Neural cell (in vitro differentiated cells): ENCODE results near the gene BAAT. TPM values are rescaled to one million over a fixed set of nuclear protein-coding genes. Genes with fewer than 3 reads are reported as not detected.

ENCODE experiments used
- H2AFZ ChIP-seq: fragments of 200-600, 300-800 bp; sonication (generic), shearing (Covaris generic); 2 replicates; pipeline ENCODE4 v1.6.0; 2014; ENCODE audit warnings: low read depth, mild to moderate bottlenecking, antibody characterized with exemption, low read length, moderate library complexity
- H3F3A ChIP-seq: fragments of 200-600 bp; shearing (Covaris generic); 2 replicates; pipeline ENCODE4 v1.6.1; 2016; ENCODE audit warnings: mild to moderate bottlenecking, moderate library complexity, mixed read lengths, antibody characterized with exemption, low read length; ENCODE audit not compliant: insufficient read depth, poor library complexity, severe bottlenecking
- H3K27ac ChIP-seq: fragments of 200-600, 300-800 bp; sonication (generic), shearing (Covaris generic); 2 replicates; pipeline ENCODE4 v1.5.1; 2014; ENCODE audit warnings: mild to moderate bottlenecking, low read length, moderate library complexity
- H3K27me3 ChIP-seq: fragments of 300-800, 200-600 bp; sonication (generic), shearing (Covaris generic); 2 replicates; pipeline ENCODE4 v1.6.0; 2014; ENCODE audit warnings: mild to moderate bottlenecking, low read depth, low read length, moderate library complexity; ENCODE audit not compliant: insufficient read depth
- H3K36me3 ChIP-seq: fragments of 300-800, 200-600 bp; sonication (generic), shearing (Covaris generic); 2 replicates; pipeline ENCODE4 v1.5.1; 2014; ENCODE audit warnings: mild to moderate bottlenecking, antibody characterized with exemption, low read length, moderate library complexity; ENCODE audit not compliant: insufficient read depth
- H3K4me2 ChIP-seq: fragments of 300-800, 200-600 bp; sonication (generic), shearing (Covaris generic); 2 replicates; pipeline ENCODE4 v1.6.0; 2014; ENCODE audit warnings: mild to moderate bottlenecking, low read length
- H3K4me3 ChIP-seq: fragments of 300-800, 200-600 bp; sonication (generic), shearing (Covaris generic); 2 replicates; pipeline ENCODE4 v1.5.1; 2014; ENCODE audit warnings: mild to moderate bottlenecking, low read length, moderate library complexity
- H3K79me2 ChIP-seq: fragments of 200-600 bp; shearing (Covaris generic); replicated peaks from 2 replicates; pipeline ENCODE4 v1.6.0; 2014; ENCODE audit warnings: mild to moderate bottlenecking, low read length, moderate library complexity; ENCODE audit not compliant: insufficient read depth
- H3K9ac ChIP-seq: fragments of 300-800, 200-600 bp; sonication (generic), shearing (Covaris generic); 2 replicates; pipeline ENCODE4 v1.6.1; 2016; ENCODE audit warnings: mild to moderate bottlenecking, low read length, mixed read lengths
- H3K9me2 ChIP-seq: fragments of 200-600 bp; shearing (Covaris generic); 2 replicates; pipeline ENCODE4 v1.6.1; 2016; ENCODE audit warnings: mild to moderate bottlenecking, low read length, mixed read lengths; ENCODE audit not compliant: insufficient read depth
- H3K9me3 ChIP-seq: fragments of 200-600, 300-800 bp; sonication (generic), shearing (Covaris generic); 2 replicates; pipeline ENCODE4 v1.6.1; 2016; ENCODE audit warnings: mild to moderate bottlenecking, mixed run types, low read length, moderate library complexity, mixed read lengths
- H4K20me1 ChIP-seq: fragments of 200-600 bp; shearing (Covaris generic); 2 replicates; pipeline ENCODE4 v1.6.1; 2016; ENCODE audit warnings: mild to moderate bottlenecking, mixed run types; ENCODE audit not compliant: insufficient read depth
- CTCF ChIP-seq: fragments of 450-650 bp; IDR thresholded peaks from 2 replicates; pipeline ENCODE4 v1.5.1; 2014; ENCODE audit warnings: antibody characterized with exemption, mild to moderate bottlenecking, moderate library complexity; ENCODE audit not compliant: poor library complexity, severe bottlenecking
- EP300 ChIP-seq: fragments of 450-650 bp; conservative IDR thresholded peaks from 2 replicates; pipeline ENCODE4 v1.6.1; 2014; ENCODE audit warnings: antibody characterized with exemption, mild to moderate bottlenecking, moderate library complexity; ENCODE audit not compliant: poor library complexity, severe bottlenecking
- EZH2 ChIP-seq: fragments of 200-600, 300-800 bp; shearing (Covaris generic), sonication (generic); IDR thresholded peaks from 2 replicates; pipeline ENCODE4 v1.6.1; 2014; ENCODE audit warnings: antibody characterized with exemption, low read length, borderline replicate concordance, mild to moderate bottlenecking; ENCODE audit not compliant: insufficient read depth, poor library complexity, severe bottlenecking
- MXI1 ChIP-seq: fragments of 450-650 bp; conservative IDR thresholded peaks from 2 replicates; pipeline ENCODE4 v1.6.1; 2014; ENCODE audit warnings: antibody characterized with exemption, mild to moderate bottlenecking; ENCODE audit not compliant: poor library complexity, severe bottlenecking
- POLR2AphosphoS5 ChIP-seq: IDR thresholded peaks from 2 replicates; pipeline ENCODE4 v1.6.1; 2012
- RAD21 ChIP-seq: fragments of 450-650 bp; conservative IDR thresholded peaks from 2 replicates; pipeline ENCODE4 v1.6.1; 2014; ENCODE audit warnings: antibody characterized with exemption, mild to moderate bottlenecking, moderate library complexity
- REST ChIP-seq: IDR thresholded peaks from 2 replicates; pipeline ENCODE4 v1.6.1; 2012; ENCODE audit warnings: borderline replicate concordance
- SMC3 ChIP-seq: fragments of 450-650 bp; conservative IDR thresholded peaks from 2 replicates; pipeline ENCODE4 v1.6.1; 2014; ENCODE audit warnings: antibody characterized with exemption, mild to moderate bottlenecking, moderate library complexity; ENCODE audit not compliant: poor library complexity
- TAF1 ChIP-seq: IDR thresholded peaks from 2 replicates; pipeline ENCODE4 v1.6.1; 2012; ENCODE audit warnings: low read depth
- polyA plus RNA-seq: library from polyadenylated mRNA; depleted of rRNA; stranded (reverse); fragments of >200 nt; gene quantifications from 2 replicates; pipeline ENCODE4 v1.2.3, GENCODE V29; 2014
- small RNA-seq, 3 experiments: library from RNA; depleted of rRNA; stranded (forward); fragments of <200 nt; gene quantifications; one replicate each; pipeline ENCODE3, GENCODE V24; 2012

The BAAT gene
- polyA plus RNA-seq, 1 donor from 2014 or later: 0.61 TPM

GRCh38 chr9:101311758-101312420 is 72.9 kb downstream of the BAAT start:
- peak; percentile 95 for TF ChIP-seq RAD21
- TF ChIP-seq CTCF: peak; percentile 89
- no peak for TF ChIP-seq EZH2
- peak; percentile 96 for TF ChIP-seq SMC3
- Histone ChIP-seq H3K9me3 (no peaks in the 10 kb centered on the region), H3K27ac (no peak overlapping the region)

GRCh38 chr9:101311191-101311590 is 73.6 kb downstream of the BAAT start:
- Histone ChIP-seq H3K9me3 (no peaks in the 10 kb centered on the region), H2AFZ (no peak overlapping the region), H3K9ac (no peak overlapping the region), H3K36me3 (no peaks in the 10 kb centered on the region), H3K79me2 (no peaks in the 10 kb centered on the region), H3K4me3 (no peak overlapping the region), H3K9me2 (no peaks in the 10 kb centered on the region), H4K20me1 (no peaks in the 10 kb centered on the region), H3K27ac (no peak overlapping the region), H3K4me2 (no peak overlapping the region), H3K27me3 (no peaks in the 10 kb centered on the region), H3F3A (no peaks in the 10 kb centered on the region)
- no peak for TF ChIP-seq EP300
- TF ChIP-seq EZH2: no peak
- TF ChIP-seq RAD21: no peak
- no peak for TF ChIP-seq CTCF
- no peak for TF ChIP-seq SMC3
- TF ChIP-seq REST: no peak
- TF ChIP-seq MXI1: no peak
- TF ChIP-seq TAF1: no peak
- TF ChIP-seq POLR2AphosphoS5: no peak

More at GRCh38 chr9:101311758-101312420, 72.9 kb downstream of the BAAT start:
- no peaks in the 10 kb centered on the region for H4K20me1 ChIP-seq
- no peak overlapping the region for H3K4me3 ChIP-seq
- no peaks in the 10 kb centered on the region for H3F3A ChIP-seq
- H3K79me2 ChIP-seq: no peaks in the 10 kb centered on the region
- no peak overlapping the region for H3K4me2 ChIP-seq
- H2AFZ ChIP-seq: no peak overlapping the region
- H3K36me3 ChIP-seq: no peaks in the 10 kb centered on the region
- H3K27me3 ChIP-seq: no peaks in the 10 kb centered on the region
- H3K9me2 ChIP-seq: no peaks in the 10 kb centered on the region
- H3K9ac ChIP-seq: no peak overlapping the region

Small RNA genes lying within 50 kb of the gene (small RNA-seq; reads per million reads assigned to genes)
- 0 reads per million in 3 experiments for gene RF00322

Other genes with a start within 250 kb of the BAAT start
- 26.6 and 35.2 TPM in 2 replicates for gene MRPL50, start 13.6 kb upstream of the BAAT start, polyA plus RNA-seq
- gene ZNF189, start 13.8 kb upstream of the BAAT start, polyA plus RNA-seq: 26.3 and 28.0 TPM in 2 replicates
- not detected in 2 replicates for gene ALDOB, start 50.8 kb upstream of the BAAT start, polyA plus RNA-seq
- 32.1 and 33.5 TPM in 2 replicates for gene RNF20, start 148.8 kb upstream of the BAAT start, polyA plus RNA-seq
- not detected in 2 replicates for gene PPP3R2, start 210.0 kb upstream of the BAAT start, polyA plus RNA-seq